NT2/D1 (cell line): Measurements from ENCODE around the gene GSTM2.
A peak's percentile ranks its signal among the peaks of the same experiment; 100 is the strongest.

Experiments
- DNase-seq: peaks from one replicate; pipeline ENCODE4 v3.0.0-alpha.2; 2011; ENCODE audit warnings: low read depth, low spot score
- H3K27me3 ChIP-seq: 2 replicates; pipeline ENCODE4 v1.6.0; 2011; ENCODE audit warnings: mild to moderate bottlenecking; ENCODE audit not compliant: insufficient read length, insufficient read depth
- H3K36me3 ChIP-seq: 2 replicates; pipeline ENCODE4 v1.6.1; 2011; ENCODE audit warnings: mild to moderate bottlenecking, low read length, mixed read lengths; ENCODE audit not compliant: insufficient read depth, insufficient read length
- H3K4me1 ChIP-seq: 2 replicates; pipeline ENCODE4 v1.5.1; 2011; ENCODE audit not compliant: insufficient read depth, insufficient read length
- H3K4me3 ChIP-seq: 2 replicates; pipeline ENCODE4 v1.5.1; 2011; ENCODE audit warnings: low read depth; ENCODE audit not compliant: insufficient read length
- H3K9ac ChIP-seq: 2 replicates; pipeline ENCODE4 v1.6.0; 2011; ENCODE audit warnings: low read depth; ENCODE audit not compliant: insufficient read length
- H3K9me3 ChIP-seq: 2 replicates; pipeline ENCODE4 v1.5.1; 2011; ENCODE audit warnings: mild to moderate bottlenecking, low read length; ENCODE audit not compliant: insufficient read depth
- SUZ12 ChIP-seq: IDR thresholded peaks from 2 replicates; pipeline ENCODE4 v1.6.1; 2011; ENCODE audit not compliant: insufficient read length, insufficient read depth; ENCODE audit errors: extremely low read depth
- YY1 ChIP-seq: IDR thresholded peaks from 2 replicates; pipeline ENCODE4 v1.6.1; 2011; ENCODE audit not compliant: insufficient read length, insufficient read depth
- ZNF274 ChIP-seq: IDR thresholded peaks from 2 replicates; pipeline ENCODE4 v1.6.1; 2011; ENCODE audit warnings: mild to moderate bottlenecking, low read depth, low read length

GSTM2 gene

GRCh38 chr1:109667452-109668122, at the start of gene GSTM2:
TSS of gene GSTM2 (plus strand) at chr1:109668057. CDS start at chr1:109668116, 59 bp downstream.
- TF ChIP-seq ZNF274 (no peak), SUZ12 (no peak), YY1 (no peak)
- Histone ChIP-seq H3K4me3 (peak within 1 kb of the TSS; percentile 51), H3K9ac (peak within 1 kb of the TSS; percentile 47), H3K36me3 (no peaks in the 10 kb centered on the region), H3K9me3 (peaks cover 3% of the 10 kb centered on the region; the same call in 1 of the 2 replicates), H3K4me1 (peaks cover 4% of the 10 kb centered on the region), H3K27me3 (no peaks in the 10 kb centered on the region)
- peak; percentile 76 for DNase-seq

GRCh38 chr1:109618661-109619575, 48.9 kb upstream of the GSTM2 start:
- DNase-seq = no peak

GRCh38 chr1:109619576-109620400, 48.1 kb upstream of the GSTM2 start, which contains the start of the genes AMPD2 and GNAT2:
TSS of gene AMPD2 (plus strand) at chr1:109619837. CDS start at chr1:109621176, 1,339 bp downstream.
TSS of gene GNAT2 (minus strand) at chr1:109619616. CDS start at chr1:109612870, 6,746 bp downstream.
- H3K4me3 ChIP-seq = peak within 1 kb of the TSS; percentile 83
- TF ChIP-seq SUZ12 (no peak), YY1 (peak; percentile 31), ZNF274 (no peak)
- H3K36me3 ChIP-seq = peaks cover 18% of the 10 kb centered on the region
- peaks cover 27% of the 10 kb centered on the region for H3K4me1 ChIP-seq
- H3K9me3 ChIP-seq = no peaks in the 10 kb centered on the region
- H3K27me3 ChIP-seq = no peaks in the 10 kb centered on the region
- DNase-seq = peak; percentile 77
- H3K9ac ChIP-seq = peak within 1 kb of the TSS; percentile 87

More at GRCh38 chr1:109618661-109619575, 48.9 kb upstream of the GSTM2 start:
- TF ChIP-seq YY1 = no peak
- TF ChIP-seq SUZ12 = no peak
- no peak for TF ChIP-seq ZNF274
- no peaks in the 10 kb centered on the region for H3K9me3 ChIP-seq
- peak overlapping the region; percentile 83 for H3K4me3 ChIP-seq
- peaks cover 17% of the 10 kb centered on the region for H3K36me3 ChIP-seq
- H3K4me1 ChIP-seq = peaks cover 21% of the 10 kb centered on the region
- peak overlapping the region; percentile 43 for H3K9ac ChIP-seq
- H3K27me3 ChIP-seq = no peaks in the 10 kb centered on the region

GRCh38 chr1:109620401-109620791, 47.5 kb upstream of the GSTM2 start:
- Histone ChIP-seq H3K9me3 (no peaks in the 10 kb centered on the region), H3K36me3 (peaks cover 23% of the 10 kb centered on the region), H3K27me3 (no peaks in the 10 kb centered on the region), H3K4me1 (peaks cover 33% of the 10 kb centered on the region), H3K9ac (peak overlapping the region; percentile 87), H3K4me3 (peak overlapping the region; percentile 83)
- TF ChIP-seq ZNF274 (no peak), SUZ12 (no peak), YY1 (no peak)
- DNase-seq = no peak

GRCh38 chr1:109620841-109621286, 47.0 kb upstream of the GSTM2 start:
- DNase-seq = peak; percentile 78
- Histone ChIP-seq H3K9me3 (no peaks in the 10 kb centered on the region), H3K36me3 (peaks cover 27% of the 10 kb centered on the region), H3K9ac (peak overlapping the region; percentile 87), H3K27me3 (no peaks in the 10 kb centered on the region), H3K4me1 (peaks cover 35% of the 10 kb centered on the region), H3K4me3 (peak overlapping the region; percentile 83)
- TF ChIP-seq SUZ12 (no peak), YY1 (no peak), ZNF274 (no peak)

- Histone ChIP-seq H3K27me3 (no peaks in the 10 kb centered on the region), H3K4me1 (peaks cover 35% of the 10 kb centered on the region), H3K9ac (peak overlapping the region; percentile 83), H3K36me3 (peaks cover 34% of the 10 kb centered on the region), H3K9me3 (no peaks in the 10 kb centered on the region), H3K4me3 (peak overlapping the region; percentile 83)
- DNase-seq = no peak
- TF ChIP-seq SUZ12 (no peak), YY1 (no peak), ZNF274 (no peak)
Observed at GRCh38 chr1:109621379-109622136, 46.3 kb upstream of the GSTM2 start.
